Activated CD4-positive, alpha-beta T cell treated with anti-CD3 and anti-CD28 coated beads for 4 hours (primary cell): ENCODE data around the gene CD37.
"Not testable (repeated sequence)": the region's sequence is repeated elsewhere in the genome, so short reads cannot be mapped to it uniquely, and the experiment has no call there.

ENCODE experiments used
- DNase-seq, 2 donors: peaks; one replicate each; pipeline ENCODE4 v3.0.0-alpha.2; 2020

The CD37 gene

DNA sequence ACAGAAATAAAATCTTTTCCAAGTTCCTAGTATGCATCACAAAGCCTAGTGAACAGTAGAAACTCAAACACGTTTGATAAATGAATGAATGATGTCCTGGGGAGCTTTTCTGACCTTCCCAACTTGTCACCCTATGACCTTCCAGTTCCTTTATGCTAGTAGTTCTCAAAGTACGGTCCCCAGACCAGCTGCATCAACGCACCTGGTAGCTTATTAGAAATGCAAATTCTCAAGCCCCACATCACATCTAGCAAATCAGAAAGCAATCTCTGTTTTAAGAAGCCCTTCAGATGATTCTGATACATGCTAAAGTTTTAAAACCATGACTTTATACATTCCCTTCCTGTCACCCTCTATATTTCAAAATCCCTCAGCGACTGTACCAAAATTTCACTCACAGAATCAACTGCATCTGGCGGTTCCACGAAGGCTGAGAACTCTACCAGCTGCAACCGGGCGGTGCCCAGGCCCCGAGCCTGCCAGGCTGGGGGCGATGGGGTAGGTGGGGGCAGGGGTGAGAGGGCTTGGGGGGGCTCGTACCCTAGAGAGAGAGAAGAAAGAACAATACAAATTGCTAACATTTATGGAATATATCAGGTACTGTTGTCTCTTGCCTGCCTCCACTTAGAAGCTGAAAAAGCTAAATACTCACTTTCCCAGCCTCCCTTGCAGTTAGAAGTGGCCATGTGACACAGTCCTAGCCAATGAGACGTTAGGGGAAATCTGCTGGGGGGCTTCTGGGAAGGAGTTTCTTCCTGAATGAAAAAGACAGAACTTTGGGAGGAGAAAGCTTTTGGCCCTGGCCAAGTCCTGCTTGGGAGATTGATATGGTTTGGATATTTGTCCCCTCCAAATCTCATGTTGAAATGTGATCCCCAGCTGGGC is 13.3 kb downstream of the CD37 start:
- no peak for DNase-seq

DNA sequence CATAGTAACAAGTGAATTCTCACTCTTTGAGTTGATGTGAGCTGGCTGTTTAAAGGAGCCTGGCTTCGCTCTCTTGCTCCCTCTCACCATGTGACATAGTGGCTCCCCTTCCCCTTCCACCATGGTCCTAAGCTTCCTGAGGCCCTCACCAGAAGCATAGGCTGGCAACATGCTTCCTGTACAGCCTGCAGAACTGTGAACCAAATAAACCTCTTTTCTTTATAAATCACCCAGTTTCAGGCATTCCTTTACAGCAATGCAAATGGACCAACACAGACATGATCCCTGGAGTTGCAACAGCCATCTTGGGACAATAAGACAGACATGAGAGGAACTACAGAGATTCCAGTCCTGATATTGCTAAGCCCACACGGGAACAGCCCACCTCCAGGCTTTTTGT is 14.4 kb downstream of the CD37 start:
- DNase-seq: no peak

DNA sequence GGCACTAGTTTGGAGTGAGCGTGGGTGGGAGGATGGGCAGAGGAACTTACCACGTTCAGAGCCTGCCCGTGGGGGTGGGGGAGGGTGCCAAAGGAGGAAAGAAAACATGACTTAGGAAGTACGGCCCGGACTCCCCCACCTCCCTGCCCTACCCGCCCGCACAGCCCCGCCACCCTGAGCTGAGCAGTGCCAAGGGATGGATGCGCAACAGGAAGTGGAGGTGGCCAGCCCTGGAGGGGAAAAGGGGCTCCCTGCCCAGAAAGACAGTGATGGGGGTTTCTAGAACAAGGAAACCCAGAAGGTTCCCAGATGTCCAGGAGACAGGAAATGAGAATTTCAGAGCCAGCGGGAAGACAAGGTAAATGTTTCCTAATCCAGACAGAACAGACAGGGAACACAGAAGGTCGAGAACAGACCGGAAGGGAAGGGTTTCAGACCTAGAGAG is 20.7 kb downstream of the CD37 start:
- no peak for DNase-seq

DNA sequence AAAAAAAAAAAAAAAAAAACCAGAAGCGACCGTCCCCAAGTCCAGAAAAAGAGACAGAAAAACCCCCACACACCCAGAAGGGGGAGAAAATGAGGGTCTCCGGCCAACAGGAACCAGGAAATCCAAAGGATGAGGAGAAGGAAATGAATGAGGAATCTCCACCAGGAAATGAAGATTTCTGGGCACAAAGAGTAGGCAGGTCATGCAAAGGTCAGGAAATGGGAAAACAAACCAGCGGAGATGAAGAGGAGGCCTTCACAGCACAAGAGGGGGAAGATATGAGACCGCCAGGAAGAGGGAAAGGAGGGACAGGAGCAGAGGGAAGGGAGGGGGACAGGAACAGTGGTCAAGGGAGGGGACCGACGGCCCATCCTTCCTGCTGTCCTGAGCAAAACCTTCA is 21.2 kb downstream of the CD37 start:
- no peak for DNase-seq

DNA sequence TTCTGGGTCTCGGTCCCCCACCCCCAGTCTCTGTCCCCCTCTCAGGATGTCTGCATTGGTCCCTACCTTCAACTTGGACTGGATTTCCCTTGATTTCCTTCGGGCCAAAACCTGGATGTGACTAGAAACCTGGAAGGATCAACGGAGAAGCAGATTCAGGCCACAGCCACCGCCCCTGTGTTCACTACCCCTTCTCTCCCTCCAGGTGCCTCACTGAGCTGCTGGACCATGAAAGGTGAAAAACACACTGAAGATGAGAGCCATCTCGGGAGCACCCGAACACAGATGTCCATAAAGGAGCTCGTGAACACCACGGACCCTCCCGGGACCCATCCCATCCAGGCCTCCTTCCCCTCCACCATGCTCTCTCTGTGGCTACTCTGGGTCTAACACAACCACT is 22.0 kb downstream of the CD37 start:
- DNase-seq: no peak

GRCh38 chr19:49359851-49360820 is 24.9 kb downstream of the CD37 start:
- no peak for DNase-seq

- DNase-seq: no peak
Observed at GRCh38 chr19:49361438-49362047, 26.3 kb downstream of the CD37 start.

- no peak for DNase-seq
Observed at GRCh38 chr19:49362048-49362928, 27.1 kb downstream of the CD37 start, which contains the start of gene TEAD2. TEAD2 (minus strand) TSS chr19:49362416; CDS start chr19:49360075, 2,341 bp downstream.

DNA sequence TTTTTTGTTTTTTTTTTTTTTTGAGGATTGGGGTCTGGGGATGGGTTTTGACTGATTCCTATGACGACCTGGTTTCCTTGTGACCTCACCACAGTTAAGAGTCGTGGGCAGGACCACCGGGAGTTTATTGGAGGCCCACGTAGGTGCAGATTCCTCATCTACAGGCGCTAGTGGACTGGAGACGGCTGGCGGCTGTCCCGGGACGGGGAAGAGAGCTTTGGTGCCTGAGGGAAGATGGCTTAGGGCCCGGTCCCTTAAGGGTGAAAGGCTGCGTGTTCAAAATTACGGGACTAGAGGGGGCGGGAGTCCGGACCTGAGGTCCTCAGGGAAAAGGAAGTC is 27.7 kb downstream of the CD37 start:
- DNase-seq: no peak

DNA sequence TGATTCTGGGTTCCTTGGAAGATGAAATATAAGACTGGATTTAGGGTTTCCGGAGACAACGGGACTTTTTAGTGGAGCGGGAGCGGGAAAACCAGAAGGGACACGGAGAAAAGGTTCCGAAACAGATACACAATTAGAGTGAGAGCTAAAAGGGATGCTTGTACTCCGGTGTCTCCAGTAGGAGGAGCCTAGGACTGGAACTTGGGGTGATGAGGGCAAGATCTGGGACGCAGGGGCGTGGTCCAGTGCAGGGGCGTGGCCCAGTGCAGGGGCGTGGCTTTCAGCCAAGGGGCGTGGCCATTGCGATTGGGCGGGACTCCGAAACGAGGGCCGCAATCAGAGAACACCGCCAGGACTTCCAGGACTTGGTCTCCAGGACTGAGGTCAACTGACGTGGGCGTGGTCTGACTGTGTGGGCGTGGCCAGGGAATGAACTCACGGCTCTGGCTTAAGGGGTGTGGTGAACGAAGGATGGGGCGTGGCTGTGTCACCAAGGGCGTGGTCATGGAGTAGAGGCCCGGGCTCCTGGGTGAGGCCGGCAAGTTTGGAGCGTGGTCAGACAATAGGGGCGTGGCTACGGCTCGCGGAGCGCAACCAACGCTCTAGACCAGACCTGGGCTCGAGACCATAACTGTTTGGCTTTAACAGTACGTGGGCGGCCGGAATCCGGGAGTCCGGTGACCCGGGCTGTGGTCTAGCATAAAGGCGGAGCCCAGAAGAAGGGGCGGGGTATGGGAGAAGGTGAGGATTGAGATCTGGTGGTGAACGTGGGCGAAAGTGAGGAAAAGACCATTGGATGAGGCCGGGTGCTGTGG is 28.3 kb downstream of the CD37 start, which contains the start of gene DKKL1:
TSS of gene DKKL1 (plus strand) at position 610 of the 815 bp plus-strand sequence. CDS start at position 732, 122 bp downstream.
- peak; percentile 45 to 48 for DNase-seq

DNA sequence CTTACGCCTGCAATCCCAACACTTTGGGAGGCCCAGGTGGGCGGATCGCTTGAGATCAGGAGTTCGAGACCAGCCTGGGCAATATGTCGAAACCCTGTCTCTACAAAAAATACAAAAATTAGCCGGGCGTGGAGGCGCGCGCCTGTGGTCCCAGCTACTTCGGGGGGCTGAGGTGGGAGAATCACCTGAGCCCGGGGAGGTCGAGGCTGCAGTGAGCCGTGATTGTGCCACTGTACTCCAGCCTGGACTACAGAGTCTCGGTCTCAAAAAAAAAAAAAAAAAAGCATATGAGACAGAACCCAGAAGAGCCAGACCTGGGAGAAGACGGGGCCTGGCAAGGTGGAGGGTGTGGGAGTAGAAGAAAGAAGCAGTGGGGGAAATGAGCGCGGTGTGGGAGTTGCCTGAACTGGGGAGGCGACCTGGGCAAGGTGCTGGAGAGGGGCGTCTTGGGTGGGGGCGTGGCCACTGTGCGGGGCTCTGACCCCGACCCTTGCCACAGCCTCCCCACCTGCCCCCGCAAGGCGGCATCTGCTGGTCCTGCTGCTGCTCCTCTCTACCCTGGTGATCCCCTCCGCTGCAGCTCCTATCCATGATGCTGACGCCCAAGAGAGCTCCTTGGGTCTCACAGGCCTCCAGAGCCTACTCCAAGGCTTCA is 29.0 kb downstream of the CD37 start:
- no peak for DNase-seq

DNA sequence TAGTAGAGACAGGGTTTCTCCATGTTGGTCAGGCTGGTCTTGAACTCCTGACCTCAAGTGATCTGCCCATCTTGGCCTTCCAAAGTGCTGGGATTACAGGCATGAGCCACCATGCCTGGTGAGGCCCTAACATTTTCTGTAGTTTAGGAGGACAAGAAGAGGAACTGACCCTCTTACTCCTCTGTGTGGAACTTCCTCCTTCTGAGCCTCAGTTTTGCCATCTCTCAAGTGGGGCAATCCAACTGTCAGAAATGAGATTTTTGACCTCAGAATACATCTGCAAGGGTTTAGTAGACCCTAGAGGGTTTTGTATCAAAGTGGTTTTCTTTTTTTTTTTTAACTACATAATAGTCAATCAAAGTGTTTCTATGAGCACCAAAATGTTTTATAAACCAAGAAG is 30.9 kb downstream of the CD37 start:
- no peak for DNase-seq

- DNase-seq: no peak
Observed at GRCh38 chr19:49368711-49369358, 33.6 kb downstream of the CD37 start.

- no peak for DNase-seq
Observed at GRCh38 chr19:49371184-49371583, 36.0 kb downstream of the CD37 start.

DNA sequence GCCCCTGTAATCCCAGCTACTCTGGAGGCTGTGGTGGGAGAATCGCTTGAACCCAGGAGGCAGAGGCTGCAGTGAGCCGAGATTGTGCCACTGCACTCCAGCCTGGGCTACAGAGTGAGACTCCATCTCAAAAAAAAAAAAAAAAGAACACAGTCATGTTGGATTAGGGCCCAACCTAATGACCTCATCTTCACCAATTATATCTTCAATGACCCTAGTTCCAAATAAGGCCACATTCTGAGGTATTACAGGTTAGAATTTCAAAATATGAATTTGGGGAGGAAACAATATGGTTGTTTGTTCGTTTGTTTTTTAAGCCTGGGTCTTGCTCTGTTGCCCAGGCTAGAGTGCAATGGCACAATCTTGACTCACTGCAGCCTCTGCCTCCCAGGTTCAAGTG is 38.0 kb downstream of the CD37 start:
- not testable (repeated sequence) for DNase-seq

DNA sequence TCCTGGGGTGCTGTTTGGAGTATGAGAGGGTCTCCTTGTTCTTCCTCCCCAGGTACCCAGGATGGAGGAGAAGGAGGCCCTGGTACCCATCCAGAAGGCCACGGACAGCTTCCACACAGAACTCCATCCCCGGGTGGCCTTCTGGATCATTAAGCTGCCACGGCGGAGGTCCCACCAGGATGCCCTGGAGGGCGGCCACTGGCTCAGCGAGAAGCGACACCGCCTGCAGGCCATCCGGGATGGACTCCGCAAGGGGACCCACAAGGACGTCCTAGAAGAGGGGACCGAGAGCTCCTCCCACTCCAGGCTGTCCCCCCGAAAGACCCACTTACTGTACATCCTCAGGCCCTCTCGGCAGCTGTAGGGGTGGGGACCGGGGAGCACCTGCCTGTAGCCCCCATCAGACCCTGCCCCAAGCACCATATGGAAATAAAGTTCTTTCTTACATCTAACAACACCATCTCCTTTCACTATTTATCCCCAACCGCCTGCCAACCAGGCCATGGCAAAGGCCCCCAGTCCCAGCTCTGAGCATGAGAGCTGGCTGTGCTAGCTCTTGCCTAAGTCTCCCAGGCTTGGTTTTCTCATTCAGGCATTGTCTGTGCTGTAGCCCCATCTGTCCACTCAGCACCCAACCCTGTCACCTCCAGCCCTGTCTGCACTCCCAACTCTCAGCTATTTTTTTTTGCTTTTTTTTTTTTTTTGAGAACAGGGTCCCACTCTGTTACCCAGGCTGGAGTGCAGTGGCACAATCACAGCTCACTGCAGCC is 39.6 kb downstream of the CD37 start:
- DNase-seq: no peak

DNA sequence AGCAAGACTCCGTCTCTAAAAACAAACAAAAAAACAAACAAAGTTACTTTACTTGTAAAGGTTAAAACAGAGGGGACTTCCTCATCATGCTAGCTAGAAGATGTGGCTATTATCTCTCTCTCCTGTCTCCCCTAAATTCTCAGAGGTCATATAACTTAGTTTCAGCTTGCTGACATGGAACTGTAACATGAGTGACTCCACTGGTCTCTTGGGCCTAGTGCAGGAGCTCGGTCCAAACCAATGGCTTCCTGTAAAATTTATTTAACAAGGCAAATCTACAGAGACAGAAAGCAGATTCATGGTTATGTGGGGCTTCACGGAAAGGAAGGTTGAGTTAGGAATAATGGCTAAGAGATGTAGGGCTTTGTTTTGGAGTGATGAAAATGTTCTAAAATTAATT is 43.3 kb downstream of the CD37 start:
- no peak for DNase-seq

GRCh38 chr19:49380391-49380790 is 45.2 kb downstream of the CD37 start:
- DNase-seq: no peak

DNA sequence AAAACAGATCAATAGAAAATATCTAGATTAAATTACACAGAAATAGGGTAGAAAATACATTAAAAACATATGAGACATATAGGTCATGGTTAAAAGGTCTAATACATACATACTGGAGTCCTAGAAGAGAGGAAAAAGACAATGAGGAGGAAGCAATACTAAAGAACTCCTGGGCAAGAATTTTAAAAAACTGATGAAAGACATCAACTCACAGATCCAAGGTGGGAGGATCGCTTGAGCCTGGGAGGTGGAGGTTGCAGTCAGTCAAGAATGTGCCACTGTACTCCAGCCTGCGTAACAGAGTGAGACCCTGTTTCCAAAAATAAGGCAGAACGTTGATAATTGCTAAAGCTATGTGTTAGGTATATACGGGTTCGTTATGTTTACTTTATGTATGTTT is 47.4 kb downstream of the CD37 start:
- DNase-seq: no peak
